Dermis blood vessel endothelial cell (primary cell): Measurements from ENCODE around the gene PKP1. TPM values are rescaled to one million over a fixed set of nuclear protein-coding genes. Genes with fewer than 3 reads are reported as not detected.

Experiments used
- DNase-seq: peaks from one replicate; pipeline ENCODE4 v3.0.0; 2010
- total RNA-seq: library from RNA; depleted of rRNA; stranded (reverse); fragments of >200 nt; gene quantifications from 2 replicates; pipeline ENCODE4 v1.2.3, GENCODE V29; 2014

PKP1 gene
- total RNA-seq, 1 donor from 2014 or later: 0.85 TPM

GRCh38 chr1:201331166-201331565, 47.9 kb downstream of the PKP1 start:
- no peak for DNase-seq

- DNase-seq: no peak
These were observed 48.7 kb downstream of the PKP1 start for GRCh38 chr1:201332021-201332420.

- no peak for DNase-seq
These were observed 49.5 kb downstream of the PKP1 start for GRCh38 chr1:201332616-201333335.

GRCh38 chr1:201334325-201335173, 51.2 kb downstream of the PKP1 start:
- DNase-seq: peak; percentile 46

GRCh38 chr1:201335174-201335870, 52.0 kb downstream of the PKP1 start:
- DNase-seq: no peak

GRCh38 chr1:201335901-201336300, 52.6 kb downstream of the PKP1 start:
- no peak for DNase-seq

- DNase-seq: no peak
These were observed 53.6 kb downstream of the PKP1 start for GRCh38 chr1:201336711-201337450.

GRCh38 chr1:201341377-201341776, 58.1 kb downstream of the PKP1 start:
- no peak for DNase-seq

- no peak for DNase-seq
These were observed 61.1 kb downstream of the PKP1 start for GRCh38 chr1:201344206-201345080.

- no peak for DNase-seq
These were observed 61.7 kb downstream of the PKP1 start for GRCh38 chr1:201345081-201345355.

GRCh38 chr1:201346337-201346939, 63.1 kb downstream of the PKP1 start:
- peak; percentile 71 for DNase-seq

GRCh38 chr1:201346987-201347386, 63.7 kb downstream of the PKP1 start:
- no peak for DNase-seq

- DNase-seq: no peak
These were observed 64.3 kb downstream of the PKP1 start for GRCh38 chr1:201347498-201348210.

- DNase-seq: peak; percentile 66
These were observed 64.9 kb downstream of the PKP1 start for GRCh38 chr1:201348211-201348566.

- no peak for DNase-seq
These were observed 65.8 kb downstream of the PKP1 start for GRCh38 chr1:201349092-201349491.

- DNase-seq: no peak
These were observed 67.0 kb downstream of the PKP1 start for GRCh38 chr1:201350361-201350725.

- DNase-seq: no peak
These were observed 67.6 kb downstream of the PKP1 start for GRCh38 chr1:201350884-201351283.

GRCh38 chr1:201351617-201352016, 68.3 kb downstream of the PKP1 start:
- DNase-seq: no peak

- no peak for DNase-seq
These were observed 70.1 kb downstream of the PKP1 start for GRCh38 chr1:201353186-201353940.
